H1 (cell line): ENCODE results near the gene PDZRN4. TPM values are rescaled to one million over a fixed set of nuclear protein-coding genes. Genes with fewer than 3 reads are reported as not detected.

Source experiments
- CTCF ChIA-PET: fragments of 300-600 bp; sonication (Branson Sonifier 250); formaldehyde crosslinking; loops from one replicate; lab custom pipeline; 2021; ENCODE audit not compliant: partially characterized antibody; lab: Charles Lee
- POLR2A ChIA-PET: fragments of 300-600 bp; sonication (Branson Sonifier 250); formaldehyde crosslinking; loops from one replicate; lab custom pipeline; 2021; ENCODE audit warnings: inconsistent platforms; ENCODE audit not compliant: partially characterized antibody; lab: Charles Lee
- DNase-seq, 2 experiments: peaks; one replicate each; pipeline versions ENCODE4 v3.0.0 to v3.0.0-alpha.2; 2010 to 2022; ENCODE audit warnings: low spot score in 2 of 2, low read depth in 1 of 2, mixed read lengths in 1 of 2
- FAIRE-seq: peaks from 2 replicates; lab custom pipeline; 2011; peaks lifted over from hg19 to GRCh38; lab: Jason Lieb, UNC
- H2AFZ ChIP-seq: 2 replicates; pipeline ENCODE4 v1.8.1; 2012; ENCODE audit warnings: low read length, inconsistent platforms
- H2AK5ac ChIP-seq: 2 replicates; pipeline ENCODE4 v1.6.1; 2013; ENCODE audit warnings: low read depth, low read length
- H2BK120ac ChIP-seq: replicated peaks from 2 replicates; pipeline ENCODE3; 2013; ENCODE audit warnings: low read depth, low read length, inconsistent platforms
- H2BK12ac ChIP-seq: 2 replicates; pipeline ENCODE4 v1.6.1; 2013; ENCODE audit warnings: low read depth, low read length
- H2BK15ac ChIP-seq: 2 replicates; pipeline ENCODE4 v1.6.1; 2013; ENCODE audit warnings: low read length
- H2BK20ac ChIP-seq: 2 replicates; pipeline ENCODE4 v1.6.1; 2013; ENCODE audit warnings: low read length
- H2BK5ac ChIP-seq: 2 replicates; pipeline ENCODE4 v1.6.1; 2013; ENCODE audit warnings: low read depth, low read length
- H3K14ac ChIP-seq: 2 replicates; pipeline ENCODE4 v1.6.1; 2013; ENCODE audit warnings: inconsistent platforms; ENCODE audit not compliant: insufficient read length
- H3K18ac ChIP-seq: 2 replicates; pipeline ENCODE4 v1.6.1; 2013; ENCODE audit warnings: low read length; ENCODE audit errors: extremely low read depth
- H3K23ac ChIP-seq: 2 replicates; pipeline ENCODE4 v1.6.1; 2013; ENCODE audit warnings: inconsistent platforms; ENCODE audit not compliant: insufficient read length
- H3K23me2 ChIP-seq: 2 replicates; pipeline ENCODE4 v1.6.1; 2013; ENCODE audit warnings: low read depth, low read length
- H3K27ac ChIP-seq: 2 replicates; pipeline ENCODE4 v1.6.1; 2011; ENCODE audit warnings: low read depth, low read length, inconsistent platforms
- H3K27me3 ChIP-seq, 4 experiments: replicated peaks in 1 of 4; 1 replicate in 1 of 4; 2 replicates in 3 of 4; pipeline versions ENCODE4 v1.6.1 to v1.8.1; 2011 to 2013; ENCODE audit warnings: low read length in 3 of 4, mild to moderate bottlenecking in 3 of 4, inconsistent platforms in 2 of 4, mixed read lengths in 2 of 4, moderate library complexity in 1 of 4; ENCODE audit not compliant: control insufficient read depth in 3 of 4, insufficient read depth in 3 of 4; ENCODE audit errors: extremely low read depth in 1 of 4
- H3K36me3 ChIP-seq, 4 experiments: 2 replicates each; pipeline versions ENCODE4 v1.6.1 to v1.8.1; 2011 to 2013; ENCODE audit warnings: mild to moderate bottlenecking in 4 of 4, low read length in 3 of 4, moderate library complexity in 2 of 4, control low read depth in 1 of 4, inconsistent platforms in 1 of 4; ENCODE audit not compliant: insufficient read depth in 4 of 4, control insufficient read depth in 2 of 4
- H3K4ac ChIP-seq: replicated peaks from 2 replicates; pipeline ENCODE3; 2013; ENCODE audit warnings: low read length, low read depth, mixed read lengths, inconsistent platforms; ENCODE audit not compliant: insufficient read length
- H3K4me1 ChIP-seq, 4 experiments: replicated peaks in 1 of 4; 1 replicate in 1 of 4; 2 replicates in 3 of 4; pipeline versions ENCODE4 v1.6.1 to v1.8.1; 2011 to 2013; ENCODE audit warnings: low read length in 3 of 4, inconsistent platforms in 2 of 4, mixed read lengths in 1 of 4; ENCODE audit not compliant: insufficient read depth in 4 of 4, control insufficient read depth in 3 of 4
- H3K4me2 ChIP-seq, 2 experiments: 2 replicates each; pipeline versions ENCODE4 v1.6.1 to v1.8.1; 2011 to 2013; ENCODE audit warnings: low read depth in 2 of 2, low read length in 2 of 2, control low read depth in 1 of 2, inconsistent platforms in 1 of 2, mild to moderate bottlenecking in 1 of 2; ENCODE audit not compliant: insufficient read depth in 1 of 2
- H3K4me3 ChIP-seq, 4 experiments: fragments of 200-600, 300-600 bp in 1 of 4; sonication (generic), shearing (Covaris generic), sonication (Bioruptor Twin) in 1 of 4; 2 replicates each; pipeline versions ENCODE4 v1.5.1 to v1.8.1; 2011 to 2016; ENCODE audit warnings: low read length in 4 of 4, low read depth in 3 of 4, control low read depth in 2 of 4, inconsistent platforms in 2 of 4, mild to moderate bottlenecking in 2 of 4, mixed read lengths in 1 of 4, moderate library complexity in 1 of 4; ENCODE audit not compliant: insufficient read depth in 2 of 4; ENCODE audit errors: extremely low read depth in 1 of 4
- H3K56ac ChIP-seq: replicated peaks from 2 replicates; pipeline ENCODE3; 2013; ENCODE audit warnings: low read depth, mild to moderate bottlenecking, mixed read lengths, low read length, inconsistent platforms; ENCODE audit not compliant: insufficient read length
- H3K79me1 ChIP-seq: 2 replicates; pipeline ENCODE4 v1.6.1; 2013; ENCODE audit warnings: low read depth, low read length, control low read depth
- H3K79me2 ChIP-seq, 2 experiments: 2 replicates each; pipeline versions ENCODE4 v1.6.1 to v1.8.1; 2012 to 2013; ENCODE audit warnings: low read length in 2 of 2, mild to moderate bottlenecking in 2 of 2, inconsistent platforms in 1 of 2; ENCODE audit not compliant: insufficient read depth in 2 of 2, control insufficient read depth in 1 of 2
- H3K9ac ChIP-seq, 4 experiments: replicated peaks in 1 of 4; 1 replicate in 1 of 4; 2 replicates in 3 of 4; pipeline versions ENCODE4 v1.6.1 to v1.8.1; 2011 to 2013; ENCODE audit warnings: low read depth in 3 of 4, low read length in 3 of 4, control low read depth in 2 of 4, mild to moderate bottlenecking in 2 of 4, moderate library complexity in 2 of 4, inconsistent platforms in 1 of 4; ENCODE audit errors: extremely low read depth in 1 of 4
- H3K9me3 ChIP-seq, 2 experiments: 2 replicates each; pipeline versions ENCODE4 v1.6.1 to v1.8.1; 2012 to 2013; ENCODE audit warnings: mild to moderate bottlenecking in 2 of 2, moderate library complexity in 2 of 2, control low read depth in 1 of 2, inconsistent platforms in 1 of 2, low read depth in 1 of 2, low read length in 1 of 2, mixed read lengths in 1 of 2; ENCODE audit not compliant: insufficient read depth in 2 of 2
- H4K20me1 ChIP-seq, 2 experiments: replicated peaks in 1 of 2; 2 replicates each; pipeline versions ENCODE3 to v1.8.1; 2011 to 2013; ENCODE audit warnings: inconsistent platforms in 2 of 2, low read length in 2 of 2, mild to moderate bottlenecking in 1 of 2; ENCODE audit not compliant: insufficient read depth in 2 of 2, control insufficient read depth in 1 of 2
- H4K5ac ChIP-seq: 2 replicates; pipeline ENCODE4 v1.6.1; 2013; ENCODE audit warnings: low read length, low read depth, mixed read lengths, inconsistent platforms; ENCODE audit not compliant: insufficient read length
- H4K8ac ChIP-seq: 2 replicates; pipeline ENCODE4 v1.8.0; 2013; ENCODE audit warnings: mild to moderate bottlenecking, moderate library complexity, low read length, inconsistent platforms; ENCODE audit not compliant: insufficient read depth; ENCODE audit errors: extremely low read depth
- H4K91ac ChIP-seq: replicated peaks from 2 replicates; pipeline ENCODE3; 2013; ENCODE audit warnings: low read length, mixed read lengths, inconsistent platforms; ENCODE audit not compliant: insufficient read length
- CHD2 ChIP-seq: IDR thresholded peaks from 2 replicates; pipeline ENCODE4 v1.6.1; 2012; ENCODE audit warnings: low read length, improper control_type of control experiment
- CTBP2 ChIP-seq: IDR thresholded peaks from 2 replicates; pipeline ENCODE4 v1.7.0; 2011; ENCODE audit warnings: borderline replicate concordance, mild to moderate bottlenecking, moderate library complexity, mixed read lengths, low read length; ENCODE audit not compliant: insufficient read depth, insufficient read length
- PHF8 ChIP-seq: fragments of 200-600 bp; sonication (generic); conservative IDR thresholded peaks from 2 replicates; pipeline ENCODE4 v1.7.1; 2012; ENCODE audit warnings: low read depth, mild to moderate bottlenecking, inconsistent platforms, low read length, moderate library complexity
- POLR2AphosphoS5 ChIP-seq: IDR thresholded peaks from 2 replicates; pipeline ENCODE4 v1.6.1; 2011; ENCODE audit warnings: low read depth, low read length
- RFX5 ChIP-seq: IDR thresholded peaks from 2 replicates; pipeline ENCODE4 v1.6.1; 2011; ENCODE audit warnings: low read depth, low read length, improper control_type of control experiment, borderline replicate concordance
- SAP30 ChIP-seq: fragments of 300-600 bp; sonication (generic); IDR thresholded peaks from 2 replicates; pipeline ENCODE4 v1.7.1; 2012; ENCODE audit warnings: low read length, moderate library complexity, mild to moderate bottlenecking, inconsistent platforms; ENCODE audit not compliant: insufficient read depth, insufficient replicate concordance
- SUZ12 ChIP-seq: fragments of 200-600 bp; sonication (generic); IDR thresholded peaks from 2 replicates; pipeline ENCODE4 v1.6.1; 2012; ENCODE audit warnings: mild to moderate bottlenecking, inconsistent platforms, low read length, moderate library complexity, mixed read lengths
- WGBS, 2 experiments: shearing (Covaris generic) in 1 of 2; methylation state at CpG; one replicate each; pipeline versions ENCODE4 v1.1.6 to v1.1.7; 2013 to 2015; ENCODE audit warnings: low lambda C conversion rate in 2 of 2, mixed read lengths in 2 of 2, inconsistent platforms in 1 of 2, low coverage in 1 of 2, missing lambda C conversion rate in 1 of 2; ENCODE audit not compliant: insufficient replicate concordance in 2 of 2, insufficient coverage in 1 of 2, insufficient read length in 1 of 2; ENCODE audit errors: extremely low coverage in 1 of 2, missing lambda C conversion rate in 1 of 2; 5-methylcytosine and 5-hydroxymethylcytosine counted together
- polyA plus RNA-seq, 7 experiments: library from polyadenylated mRNA; depleted of rRNA in 3 of 7; stranded (reverse) in 5 of 7; unstranded in 2 of 7; fragments of >200 nt in 5 of 7; fragments of 200-250 nt in 2 of 7; gene quantifications; 1 replicate in 5 of 7; 2 replicates in 1 of 7; 4 replicates in 1 of 7; pipeline versions ENCODE4 v1.2.1 to v1.2.3, GENCODE V29; 2011 to 2013; ENCODE audit warnings: missing spikeins in 2 of 7, mixed read lengths in 2 of 7
- total RNA-seq: library from RNA; stranded (reverse); fragmentation: NEBNext Ultra II Directional; extraction: Animal tissue kit (Norgen Biotek cat#: 25700); gene quantifications from 2 replicates; pipeline ENCODE4 v1.2.1, GENCODE V29; 2021
- TF ChIP-seq, protein P1 (sequence below), 3 experiments: IDR thresholded peaks; 1 replicate in 2 of 3; 2 replicates in 1 of 3; pipeline versions ENCODE4 v1.5.1 to v1.6.1; 2011; ENCODE audit warnings: low read length in 3 of 3, mild to moderate bottlenecking in 3 of 3, inconsistent platforms in 2 of 3, low read depth in 1 of 3, moderate library complexity in 1 of 3; ENCODE audit not compliant: insufficient read depth in 1 of 3; ENCODE audit errors: control extremely low read depth in 1 of 3

PDZRN4 gene
- total and polyA plus RNA-seq, 2 of the 8 experiments (the other 6 are each of a cell fraction or from before 2014, with no cell fraction given): not detected

GRCh38 chr12:41348198-41348597, 160.1 kb downstream of the PDZRN4 start:
- no peak overlapping the region for H3K9ac ChIP-seq
- H3K14ac ChIP-seq: no peak overlapping the region
- no peaks in the 10 kb centered on the region for H3K36me3 ChIP-seq
- H2BK120ac ChIP-seq: no peak overlapping the region
- H3K4me1 ChIP-seq: no peaks in the 10 kb centered on the region
- no peak overlapping the region for H2BK15ac ChIP-seq
- H3K4ac ChIP-seq: no peak overlapping the region
- no peak for TF ChIP-seq CTBP2
- TF ChIP-seq SAP30: no peak
- no peak for TF ChIP-seq CHD2
- TF ChIP-seq RFX5: no peak
- TF ChIP-seq SUZ12: no peak
- no peak for TF ChIP-seq POLR2AphosphoS5
- no peak for TF ChIP-seq PHF8
- TF ChIP-seq, protein P1, sequence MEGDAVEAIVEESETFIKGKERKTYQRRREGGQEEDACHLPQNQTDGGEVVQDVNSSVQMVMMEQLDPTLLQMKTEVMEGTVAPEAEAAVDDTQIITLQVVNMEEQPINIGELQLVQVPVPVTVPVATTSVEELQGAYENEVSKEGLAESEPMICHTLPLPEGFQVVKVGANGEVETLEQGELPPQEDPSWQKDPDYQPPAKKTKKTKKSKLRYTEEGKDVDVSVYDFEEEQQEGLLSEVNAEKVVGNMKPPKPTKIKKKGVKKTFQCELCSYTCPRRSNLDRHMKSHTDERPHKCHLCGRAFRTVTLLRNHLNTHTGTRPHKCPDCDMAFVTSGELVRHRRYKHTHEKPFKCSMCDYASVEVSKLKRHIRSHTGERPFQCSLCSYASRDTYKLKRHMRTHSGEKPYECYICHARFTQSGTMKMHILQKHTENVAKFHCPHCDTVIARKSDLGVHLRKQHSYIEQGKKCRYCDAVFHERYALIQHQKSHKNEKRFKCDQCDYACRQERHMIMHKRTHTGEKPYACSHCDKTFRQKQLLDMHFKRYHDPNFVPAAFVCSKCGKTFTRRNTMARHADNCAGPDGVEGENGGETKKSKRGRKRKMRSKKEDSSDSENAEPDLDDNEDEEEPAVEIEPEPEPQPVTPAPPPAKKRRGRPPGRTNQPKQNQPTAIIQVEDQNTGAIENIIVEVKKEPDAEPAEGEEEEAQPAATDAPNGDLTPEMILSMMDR (IDR thresholded peaks at IDR 0.05; ENCODE audit: control extremely low read depth in 1 of 3, insufficient read depth in 1 of 3, low read depth in 1 of 3, low read length in 3 of 3): no peak
- no peaks in the 10 kb centered on the region for H3K9me3 ChIP-seq
- WGBS, 2 experiments: 81 to 100% methylated on average over 1 of the region's 1 CpG
- no peak overlapping the region for H2AK5ac ChIP-seq
- no peak overlapping the region for H2BK12ac ChIP-seq
- H3K18ac ChIP-seq: no peak overlapping the region
- no peaks in the 10 kb centered on the region for H3K27me3 ChIP-seq
- H3K4me3 ChIP-seq: no peak overlapping the region
- no peak overlapping the region for H2BK20ac ChIP-seq
- CTCF ChIA-PET: interaction anchor here (0.9 kb wide), 1 partner anchor 44 kb away, joined by 3 read pairs; no protein-coding TSS in a partner anchor
- POLR2A ChIA-PET: no interaction called here
- no peak overlapping the region for H3K56ac ChIP-seq
- no peak overlapping the region for H4K8ac ChIP-seq
- H3K4me2 ChIP-seq: no peak overlapping the region
- no peaks in the 10 kb centered on the region for H3K79me2 ChIP-seq
- no peak overlapping the region for H3K23ac ChIP-seq
- H4K5ac ChIP-seq: no peak overlapping the region
- H3K27ac ChIP-seq: no peak overlapping the region
- FAIRE-seq (no peak), DNase-seq (no peak)
- no peaks in the 10 kb centered on the region for H3K23me2 ChIP-seq
- no peak overlapping the region for H2AFZ ChIP-seq
- no peaks in the 10 kb centered on the region for H4K20me1 ChIP-seq
- H2BK5ac ChIP-seq: no peak overlapping the region
- H4K91ac ChIP-seq: no peak overlapping the region
- no peaks in the 10 kb centered on the region for H3K79me1 ChIP-seq
